Kidney tubule cell (primary cell): Measurements from ENCODE around the gene COQ10A.

Source experiments
- DNase-seq: peaks from one replicate; pipeline ENCODE4 v3.0.0-alpha.2; 2018; ENCODE audit warnings: low spot score

COQ10A gene

DNA sequence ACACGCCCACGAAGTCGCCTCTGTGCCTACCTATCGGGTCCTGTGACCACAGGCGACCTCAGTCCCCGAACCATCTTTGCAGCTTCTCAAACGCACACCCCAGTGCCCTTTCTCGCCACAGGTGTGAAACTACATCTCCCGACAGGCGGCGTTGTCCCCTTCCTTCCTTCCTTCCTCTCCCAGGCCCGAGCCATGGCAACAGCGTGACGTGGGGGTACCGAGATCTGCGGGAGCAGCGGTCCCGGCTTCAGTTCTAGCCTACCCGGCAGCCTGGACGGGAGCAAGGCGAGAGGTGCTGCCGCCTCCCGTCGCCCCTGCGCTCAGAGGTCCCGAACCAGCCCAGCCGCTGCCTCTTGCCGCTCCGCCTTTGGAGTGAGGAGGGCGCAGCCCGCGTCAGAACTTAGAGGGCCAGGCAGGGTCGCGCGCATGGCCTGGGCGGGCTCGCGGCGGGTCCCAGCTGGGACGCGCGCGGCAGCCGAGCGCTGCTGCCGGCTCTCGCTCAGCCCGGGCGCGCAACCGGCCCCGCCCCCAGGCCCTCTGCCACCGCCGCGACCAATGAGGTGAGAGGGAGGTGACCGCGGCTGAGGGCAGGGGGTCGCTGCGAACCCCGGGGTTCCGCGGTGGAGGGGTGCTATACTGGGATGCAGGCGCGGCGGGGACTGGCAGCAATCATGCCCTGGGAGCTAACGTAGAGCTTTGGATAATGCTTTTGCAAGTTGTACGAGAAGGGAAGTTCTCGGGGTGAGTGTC, at the start of gene COQ10A:
Gene COQ10A, plus strand, starts transcription at position 250 of the 750 bp plus-strand sequence. Its CDS starts 177 bp downstream, at position 427.
- peak; percentile 89 for DNase-seq

GRCh38 chr12:56219840-56220239, 46.9 kb upstream of the COQ10A start:
- DNase-seq, result no peak

DNA sequence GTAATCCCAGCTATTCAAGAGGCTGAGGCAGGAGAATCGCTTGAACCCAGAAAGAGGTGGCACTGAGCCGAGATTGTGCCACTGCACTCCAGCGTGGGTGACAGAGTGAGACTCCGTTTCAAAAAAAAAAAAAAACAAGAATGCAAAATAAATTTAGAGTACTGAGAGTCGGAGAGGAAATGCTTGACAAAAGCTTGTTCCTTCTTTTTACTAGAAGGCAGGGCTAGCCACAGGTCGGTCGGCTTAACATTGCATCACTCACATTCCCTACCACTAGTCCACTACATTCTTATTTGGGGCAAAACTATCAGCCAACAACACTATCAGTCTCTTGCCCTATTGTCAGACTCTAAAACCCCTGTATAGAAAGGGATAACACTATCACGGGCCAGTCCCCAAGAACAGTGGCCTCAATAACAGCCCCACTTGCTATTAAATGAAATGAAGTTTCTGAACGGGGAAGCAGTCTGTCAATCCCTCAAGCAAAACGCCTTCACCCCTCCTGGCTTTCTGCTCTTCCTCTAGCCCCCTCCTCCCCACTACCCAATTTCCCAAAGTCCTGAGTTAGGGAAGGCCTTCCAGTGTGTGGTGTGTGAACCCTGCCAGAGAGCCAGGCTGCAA, 46.0 kb upstream of the COQ10A start:
- DNase-seq, result peak; percentile 35

DNA sequence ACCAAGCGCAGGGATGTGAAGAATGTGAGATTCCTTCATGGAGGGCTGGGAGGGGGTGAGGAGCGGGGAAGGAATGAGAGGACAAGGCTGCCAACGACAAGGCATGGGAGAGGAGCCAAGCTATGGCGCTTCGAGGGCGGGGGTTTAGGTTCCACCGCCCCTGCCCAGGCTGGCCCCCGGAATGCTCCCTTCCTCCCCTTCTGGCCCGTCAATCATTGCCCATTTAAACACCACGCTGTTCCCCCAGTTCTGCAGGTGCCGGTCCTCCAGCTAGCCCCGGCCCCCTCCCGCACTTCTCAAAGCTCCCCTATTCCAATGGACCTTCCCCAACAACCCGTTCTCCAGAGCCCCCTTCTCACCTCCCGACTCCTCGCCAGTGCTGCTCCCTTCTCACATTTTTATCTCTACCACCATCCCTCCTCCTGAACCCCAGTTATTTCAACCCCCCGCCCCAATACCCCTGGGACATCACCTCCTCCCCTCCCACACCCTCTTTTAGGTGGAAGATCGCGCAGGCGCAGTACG, 45.4 kb upstream of the COQ10A start:
- peak; percentile 52 for DNase-seq

DNA sequence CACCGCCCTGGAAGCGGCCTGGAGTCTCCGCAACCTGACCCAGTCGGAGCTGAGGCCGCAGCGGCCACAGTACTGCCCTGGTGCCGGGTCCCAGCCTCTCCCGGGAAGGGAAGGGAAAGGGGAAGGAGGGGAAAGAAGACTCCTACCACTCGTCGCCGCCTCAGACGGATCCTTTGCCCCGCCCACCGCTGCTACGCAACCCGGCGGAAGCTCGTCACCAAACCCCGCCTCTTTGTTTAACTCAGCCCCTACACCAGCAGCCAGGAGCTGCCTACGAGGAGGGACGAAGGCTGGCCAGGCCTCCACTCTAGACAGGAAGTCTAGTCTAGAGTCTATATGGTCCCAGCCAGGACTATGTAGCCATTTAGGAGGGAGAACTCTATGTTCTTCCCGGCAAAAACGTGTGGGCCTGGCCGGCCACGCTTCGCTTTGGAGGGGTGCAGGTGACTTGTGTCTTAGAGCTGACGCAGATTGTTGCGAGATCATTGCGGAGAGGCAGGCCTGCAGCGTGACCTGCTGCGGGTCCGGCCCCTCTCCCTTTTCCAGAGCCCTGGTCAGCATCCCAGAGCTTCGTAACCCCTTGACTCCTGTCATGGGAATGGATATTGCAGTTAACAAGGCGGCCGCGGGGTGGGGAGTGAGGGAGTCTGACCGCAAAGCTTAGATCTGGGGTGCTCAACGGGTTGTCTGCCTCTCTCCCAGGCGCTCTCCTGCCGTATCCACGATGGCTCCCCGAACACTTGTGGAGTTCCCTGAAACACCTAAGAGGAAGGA, 44.8 kb upstream of the COQ10A start, which contains the start of gene RNF41:
Gene RNF41, minus strand, starts transcription at position 166 of the 774 bp plus-strand sequence. CDS start 7,875 bp downstream, outside the sequence.
- DNase-seq, result peak; percentile 98

- no peak for DNase-seq
Measured at GRCh38 chr12:56222531-56222895, 44.2 kb upstream of the COQ10A start.

DNA sequence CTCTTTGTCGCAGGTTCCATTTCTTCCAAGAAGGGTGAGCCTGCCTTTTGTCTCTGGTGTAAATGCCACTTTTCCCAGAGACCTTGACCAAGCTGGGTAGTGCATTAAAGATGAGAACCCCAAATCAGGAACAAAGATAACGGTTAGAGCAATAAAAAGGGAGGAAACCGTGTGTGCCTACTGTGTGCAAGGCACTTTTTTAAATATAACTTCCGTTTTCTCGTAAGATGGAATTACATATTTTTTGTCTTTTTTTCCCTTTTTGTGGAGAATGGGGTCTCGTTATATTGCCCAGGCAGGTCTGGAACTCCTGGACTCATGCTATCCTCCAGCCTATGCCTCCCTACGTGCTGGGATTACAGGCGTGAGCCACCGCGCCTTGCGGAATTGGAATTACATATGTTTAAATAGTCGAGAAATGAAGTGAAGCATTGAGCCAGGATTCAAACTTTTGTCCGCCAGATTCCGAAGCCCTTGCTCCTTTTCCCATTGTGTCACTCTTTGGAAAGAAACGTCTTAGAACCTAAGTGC, 43.1 kb upstream of the COQ10A start:
- DNase-seq, result no peak

DNA sequence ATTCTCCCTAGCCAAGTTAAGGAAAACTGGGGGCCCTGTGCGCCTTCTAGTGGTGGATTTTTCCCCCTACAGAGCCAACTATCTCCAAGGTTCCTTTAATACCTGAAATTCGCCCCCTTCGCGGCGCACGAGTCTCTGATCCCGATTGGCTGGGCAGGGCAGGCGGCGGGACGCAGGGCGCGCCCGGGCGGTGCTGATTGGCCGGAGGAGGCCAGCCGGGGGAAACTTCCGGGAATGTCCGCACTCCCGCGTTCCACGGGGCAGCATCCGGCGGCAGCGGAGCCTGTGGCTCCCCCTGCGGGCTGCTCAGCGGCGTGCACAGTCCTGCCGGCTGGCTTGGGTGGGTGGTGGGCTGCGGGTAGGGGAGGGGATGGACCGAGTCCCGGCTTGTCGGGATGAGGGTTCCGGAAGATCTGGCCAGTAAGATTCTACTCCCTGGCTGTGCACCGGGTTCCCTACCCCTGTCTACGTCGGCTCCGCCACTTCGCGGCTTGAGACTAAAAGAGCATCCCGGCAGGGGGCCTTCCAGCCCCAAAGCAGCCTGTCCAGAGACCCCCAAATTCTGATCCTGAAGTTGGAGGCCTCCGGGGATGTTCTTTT, 42.5 kb upstream of the COQ10A start, which contains the start of gene NABP2:
Gene NABP2, plus strand, starts transcription at position 241 of the 600 bp plus-strand sequence. CDS start 515 bp downstream, outside the sequence.
- DNase-seq, result peak; percentile 98

DNA sequence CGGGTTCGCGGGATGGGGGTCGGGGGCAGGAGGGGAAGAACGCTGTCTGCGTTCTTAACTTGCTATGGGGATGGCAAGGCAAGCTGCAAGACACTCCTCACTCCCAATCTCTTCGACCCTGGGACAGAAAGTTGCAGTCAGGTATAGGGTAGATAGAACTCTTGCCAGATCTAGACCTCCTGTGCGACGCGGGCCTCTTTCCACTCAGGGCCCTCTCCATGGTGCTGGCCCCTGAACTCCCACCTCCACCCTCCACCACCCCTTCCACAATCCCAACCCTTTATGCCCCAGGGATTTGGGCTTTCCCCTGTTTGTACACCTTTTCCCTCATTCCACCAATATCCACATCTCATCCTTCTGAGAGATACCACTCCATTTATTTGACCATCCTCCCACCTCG, 41.8 kb upstream of the COQ10A start:
- DNase-seq, result no peak

GRCh38 chr12:56229082-56229481, 37.7 kb upstream of the COQ10A start:
- no peak for DNase-seq

DNA sequence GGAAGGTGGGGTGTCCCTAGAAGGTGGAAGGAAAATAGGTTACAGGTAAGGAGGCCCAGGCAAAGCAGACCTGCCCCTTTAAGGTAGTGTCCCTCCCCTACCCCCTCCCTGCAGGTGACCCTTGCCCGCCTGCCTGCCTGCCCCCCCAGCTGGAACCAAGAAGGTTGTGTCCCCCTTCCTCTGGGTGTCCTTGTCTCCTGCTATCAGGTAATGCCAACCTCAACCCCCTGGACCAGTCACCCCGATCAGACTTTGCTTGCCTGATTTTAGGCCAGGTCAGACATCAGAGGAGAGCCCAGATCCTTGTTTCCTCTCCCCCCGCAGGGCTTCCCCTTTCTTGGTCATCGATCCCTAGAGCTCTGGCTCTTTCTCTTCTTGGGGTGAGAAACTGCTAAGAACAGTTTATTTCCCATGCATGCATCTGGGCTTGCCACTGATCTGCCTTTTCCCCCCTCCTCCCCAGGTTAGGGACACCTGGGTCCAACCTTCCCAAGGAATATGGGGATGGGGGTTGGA, 36.8 kb upstream of the COQ10A start, which contains the start of gene SLC39A5:
Gene SLC39A5, plus strand, starts transcription at position 136 of the 516 bp plus-strand sequence. CDS start 1,224 bp downstream, outside the sequence.
- no peak for DNase-seq

DNA sequence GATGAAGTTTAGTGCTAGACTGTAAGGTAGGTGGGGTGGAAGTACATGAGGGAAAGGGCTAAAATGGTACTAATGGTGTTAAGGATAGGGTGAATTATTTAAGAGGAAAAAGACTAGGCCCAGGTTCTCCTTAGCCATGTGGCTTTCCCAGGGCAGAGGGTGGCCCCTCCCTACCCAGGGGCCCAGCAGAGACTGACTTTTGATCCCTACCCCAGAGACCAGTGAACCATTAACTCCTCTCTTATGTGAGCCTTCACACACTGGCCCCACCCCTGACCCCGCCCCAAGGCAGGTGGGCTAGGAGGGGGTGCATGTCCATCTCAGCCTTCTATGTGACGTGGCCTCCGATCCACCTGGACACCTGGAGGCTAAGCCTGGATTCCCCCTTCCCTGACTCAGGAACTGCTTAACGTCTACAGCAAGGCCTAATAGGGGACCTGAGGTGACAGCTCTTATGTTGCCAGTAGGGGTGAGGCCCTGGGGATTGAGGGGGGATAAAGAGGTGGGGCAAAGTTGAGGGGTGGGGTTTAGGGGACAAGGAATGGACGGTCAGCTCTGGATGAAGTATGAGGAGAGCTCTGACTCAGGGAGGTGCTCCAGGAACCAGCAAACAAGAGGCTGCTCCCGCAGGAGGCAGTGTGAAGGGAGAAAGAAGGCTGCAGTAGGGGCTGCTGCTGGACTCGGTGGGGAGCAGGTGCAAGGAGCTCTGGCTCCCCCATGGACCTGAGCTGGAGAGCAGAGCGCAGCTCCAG, 36.1 kb upstream of the COQ10A start:
- peak; percentile 19 for DNase-seq

DNA sequence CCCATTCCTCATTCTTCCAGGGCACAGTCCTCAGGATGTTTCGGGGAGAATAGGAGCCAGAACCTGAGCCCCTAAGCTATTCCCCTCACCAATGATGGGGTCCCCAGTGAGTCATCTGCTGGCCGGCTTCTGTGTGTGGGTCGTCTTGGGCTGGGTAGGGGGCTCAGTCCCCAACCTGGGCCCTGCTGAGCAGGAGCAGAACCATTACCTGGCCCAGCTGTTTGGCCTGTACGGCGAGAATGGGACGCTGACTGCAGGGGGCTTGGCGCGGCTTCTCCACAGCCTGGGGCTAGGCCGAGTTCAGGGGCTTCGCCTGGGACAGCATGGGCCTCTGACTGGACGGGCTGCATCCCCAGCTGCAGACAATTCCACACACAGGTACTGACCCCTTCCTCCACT, 35.6 kb upstream of the COQ10A start:
- no peak for DNase-seq

DNA sequence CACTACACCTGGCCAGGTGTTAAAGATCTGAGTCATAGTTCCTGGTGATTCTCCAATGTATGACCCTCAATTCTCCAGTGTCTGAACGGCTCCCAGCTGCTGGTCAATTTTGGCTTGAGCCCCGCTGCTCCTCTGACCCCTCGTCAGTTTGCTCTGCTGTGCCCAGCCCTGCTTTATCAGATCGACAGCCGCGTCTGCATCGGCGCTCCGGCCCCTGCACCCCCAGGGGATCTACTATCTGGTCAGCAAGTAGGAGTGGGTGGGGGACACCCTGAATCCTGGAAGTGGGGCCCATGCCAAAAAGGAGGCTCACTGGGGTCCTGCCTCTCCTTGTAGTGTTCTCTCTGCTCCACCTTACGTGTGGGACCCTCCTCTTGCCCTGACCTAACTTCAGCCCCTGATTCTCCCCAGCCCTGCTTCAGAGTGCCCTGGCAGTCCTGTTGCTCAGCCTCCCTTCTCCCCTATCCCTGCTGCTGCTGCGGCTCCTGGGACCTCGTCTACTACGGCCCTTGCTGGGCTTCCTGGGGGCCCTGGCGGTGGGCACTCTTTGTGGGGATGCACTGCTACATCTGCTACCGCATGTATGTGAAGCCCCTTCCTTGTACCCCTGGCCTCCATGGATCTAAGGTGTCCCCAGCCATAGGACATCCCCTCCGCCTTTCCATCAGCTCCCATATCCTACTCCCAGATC, 31.9 kb upstream of the COQ10A start:
- no peak for DNase-seq

GRCh38 chr12:56236091-56236490, 30.7 kb upstream of the COQ10A start:
- no peak for DNase-seq

DNA sequence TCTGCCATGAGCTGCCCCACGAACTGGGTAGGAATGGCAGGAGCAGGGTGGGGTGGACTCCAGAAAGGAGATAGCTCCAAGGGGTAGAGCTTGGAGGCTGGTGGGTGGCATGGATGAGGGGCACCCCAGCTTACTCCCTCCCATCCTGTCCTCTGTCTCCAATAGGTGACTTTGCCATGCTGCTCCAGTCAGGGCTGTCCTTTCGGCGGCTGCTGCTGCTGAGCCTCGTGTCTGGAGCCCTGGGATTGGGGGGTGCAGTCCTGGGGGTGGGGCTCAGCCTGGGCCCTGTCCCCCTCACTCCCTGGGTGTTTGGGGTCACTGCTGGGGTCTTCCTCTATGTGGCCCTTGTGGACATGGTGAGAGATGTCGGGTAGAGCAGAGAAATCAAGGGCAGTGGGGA, 29.8 kb upstream of the COQ10A start:
- DNase-seq, result no peak

GRCh38 chr12:56237552-56237951, 29.2 kb upstream of the COQ10A start:
- no peak for DNase-seq

DNA sequence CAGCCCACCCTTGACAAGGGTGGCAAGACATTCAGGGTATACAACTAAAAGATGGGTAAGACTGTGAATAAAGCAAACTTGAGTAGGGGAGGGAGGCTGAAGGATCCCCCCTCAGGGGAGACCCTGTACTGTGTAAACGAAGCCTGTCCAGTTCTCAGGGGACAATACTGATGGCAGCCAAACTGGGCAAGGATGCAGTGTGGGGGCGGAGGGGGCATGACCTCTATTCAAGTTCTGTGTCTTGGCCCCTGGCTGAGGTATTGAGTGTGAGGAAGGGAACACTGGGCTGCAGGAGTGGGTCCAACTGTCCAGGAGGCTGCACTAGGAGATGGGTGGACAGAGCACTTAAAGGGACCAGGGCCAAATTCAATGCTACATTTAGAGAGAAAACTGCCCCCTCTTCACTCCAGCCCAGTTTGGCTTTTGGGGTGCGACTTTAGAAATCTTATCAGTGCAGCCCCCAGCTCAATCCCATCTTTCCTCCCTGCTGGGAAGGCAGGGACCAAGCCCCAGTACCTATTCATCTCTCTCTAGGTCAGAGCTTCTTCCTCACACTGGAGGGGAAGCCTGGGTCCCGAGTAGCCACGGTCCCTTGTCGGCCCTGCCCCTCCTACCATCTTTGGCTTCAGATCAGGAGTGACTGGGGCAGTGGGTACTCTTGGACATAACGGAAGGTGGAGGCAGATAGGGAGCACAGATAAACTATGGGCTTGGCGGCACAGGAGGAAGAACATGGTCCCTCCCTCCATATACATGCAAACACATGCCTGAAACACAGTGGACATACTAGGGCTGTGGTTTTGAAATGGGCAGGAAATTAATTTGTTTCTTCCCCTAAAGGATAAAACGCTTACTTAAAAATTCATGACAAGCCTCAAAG, 25.1 kb upstream of the COQ10A start:
- no peak for DNase-seq

- DNase-seq, result no peak
Measured at GRCh38 chr12:56242986-56243385, 23.8 kb upstream of the COQ10A start.
